GM23338 (cell line): ENCODE measurements around the gene KCNC2. TPM values are rescaled to one million over a fixed set of nuclear protein-coding genes. Genes with fewer than 3 reads are reported as not detected.

Experiments used
- ATAC-seq: fragments of 200-7000 bp; cut with Tn5 transposase; 3 replicates; pipeline ENCODE4 v1.9.1; 2020
- DNase-seq: peaks from one replicate; pipeline ENCODE4 v3.0.0-alpha.2; 2015; ENCODE audit warnings: low spot score
- H2AFZ ChIP-seq: fragments of 200-600 bp; sonication (generic); 2 replicates; pipeline ENCODE4 v1.8.0; 2016; ENCODE audit warnings: antibody characterized with exemption, mild to moderate bottlenecking, moderate library complexity
- H3F3A ChIP-seq: fragments of 200-600 bp; sonication (generic); replicated peaks from 2 replicates; pipeline ENCODE4 v1.8.0; 2017; ENCODE audit warnings: antibody characterized with exemption, mixed run types, low read depth
- H3K27ac ChIP-seq: fragments of 200-600 bp; sonication (generic); 2 replicates; pipeline ENCODE4 v1.6.1; 2016; ENCODE audit warnings: low read depth
- H3K27me3 ChIP-seq: fragments of 200-600 bp; sonication (generic); 2 replicates; pipeline ENCODE4 v1.8.0; 2016; ENCODE audit warnings: mild to moderate bottlenecking, mixed run types, moderate library complexity; ENCODE audit not compliant: insufficient read depth
- H3K36me3 ChIP-seq: fragments of 200-600 bp; sonication (generic); 2 replicates; pipeline ENCODE4 v1.8.0; 2016; ENCODE audit warnings: mild to moderate bottlenecking; ENCODE audit not compliant: insufficient read depth
- H3K4me1 ChIP-seq: fragments of 200-600 bp; sonication (generic); 2 replicates; pipeline ENCODE4 v1.8.0; 2016; ENCODE audit warnings: mild to moderate bottlenecking, moderate library complexity; ENCODE audit not compliant: insufficient read depth
- H3K4me2 ChIP-seq: fragments of 200-600 bp; sonication (generic); 2 replicates; pipeline ENCODE4 v1.7.1; 2017; ENCODE audit warnings: mixed run types
- H3K4me3 ChIP-seq: fragments of 200-600 bp; sonication (generic); 2 replicates; pipeline ENCODE4 v1.6.1; 2016; ENCODE audit warnings: mixed run types
- H3K79me2 ChIP-seq: fragments of 200-600 bp; sonication (generic); replicated peaks from 2 replicates; pipeline ENCODE4 v1.8.0; 2017; ENCODE audit warnings: mild to moderate bottlenecking; ENCODE audit not compliant: insufficient read depth
- H3K9me2 ChIP-seq: fragments of 200-600 bp; sonication (generic); 2 replicates; pipeline ENCODE4 v1.8.0; 2017; ENCODE audit not compliant: insufficient read depth
- H4K20me1 ChIP-seq: fragments of 200-600 bp; sonication (generic); replicated peaks from 2 replicates; pipeline ENCODE4 v1.8.0; 2017; ENCODE audit warnings: mild to moderate bottlenecking; ENCODE audit not compliant: insufficient read depth
- H3K27ac Mint-ChIP-seq: 2 replicates; pipeline ENCODE4 v1.8.0; 2020; ENCODE audit warnings: inconsistent platforms, mild to moderate bottlenecking, moderate library complexity, mixed read lengths
- H3K27me3 Mint-ChIP-seq: 3 replicates; pipeline ENCODE4 v1.8.0; 2022; ENCODE audit warnings: low read depth, mild to moderate bottlenecking, moderate library complexity, mixed read lengths, inconsistent platforms; ENCODE audit not compliant: insufficient read depth, poor library complexity
- H3K36me3 Mint-ChIP-seq: 3 replicates; pipeline ENCODE4 v1.8.0; 2021; ENCODE audit warnings: low read depth, mild to moderate bottlenecking, inconsistent platforms, moderate library complexity, mixed read lengths
- H3K4me1 Mint-ChIP-seq: 3 replicates; pipeline ENCODE4 v1.8.0; 2020; ENCODE audit warnings: mild to moderate bottlenecking, inconsistent platforms, mixed read lengths
- H3K4me3 Mint-ChIP-seq: 3 replicates; pipeline ENCODE4 v1.8.0; 2021; ENCODE audit warnings: moderate library complexity, mild to moderate bottlenecking, inconsistent platforms, mixed read lengths
- H3K9me3 Mint-ChIP-seq: 3 replicates; pipeline ENCODE4 v1.8.0; 2020; ENCODE audit warnings: moderate library complexity, mild to moderate bottlenecking, inconsistent platforms, mixed read lengths
- CREB1 ChIP-seq: fragments of 250-450 bp; sonication (Bioruptor Pico); IDR thresholded peaks from 2 replicates; pipeline ENCODE4 v1.5.0; 2020; ENCODE audit warnings: low read depth, mild to moderate bottlenecking, moderate library complexity
- CTCF ChIP-seq, 2 experiments: fragments of 200-600 bp in 1 of 2; sonication (generic) in 1 of 2; conservative IDR thresholded peaks; 2 replicates each; pipeline versions ENCODE4 v1.5.1 to v1.6.1; 2016 to 2017; ENCODE audit warnings: antibody characterized with exemption in 2 of 2, low read depth in 2 of 2, mild to moderate bottlenecking in 2 of 2, moderate library complexity in 1 of 2
- EZH2 ChIP-seq: fragments of 200-600 bp; sonication (generic); IDR thresholded peaks from one replicate; pipeline ENCODE4 v1.8.0; 2017; ENCODE audit warnings: antibody characterized with exemption, mild to moderate bottlenecking, low read depth; ENCODE audit not compliant: unreplicated experiment
- EZH2phosphoT487 ChIP-seq: fragments of 200-600 bp; sonication (generic); IDR thresholded peaks from one replicate; pipeline ENCODE4 v1.8.1; 2018; ENCODE audit warnings: antibody characterized with exemption; ENCODE audit not compliant: unreplicated experiment
- JUNB ChIP-seq: IDR thresholded peaks from one replicate; pipeline ENCODE4 v1.6.1; 2016; ENCODE audit warnings: antibody characterized with exemption; ENCODE audit not compliant: unreplicated experiment
- NANOG ChIP-seq: IDR thresholded peaks from 2 replicates; pipeline ENCODE4 v1.6.1; 2016; ENCODE audit warnings: antibody characterized with exemption, borderline replicate concordance
- POLR2AphosphoS5 ChIP-seq: IDR thresholded peaks from 2 replicates; pipeline ENCODE4 v1.6.1; 2016; ENCODE audit warnings: antibody characterized with exemption, low read depth
- STAT1 ChIP-seq: IDR thresholded peaks from one replicate; pipeline ENCODE4 v1.6.1; 2016; ENCODE audit warnings: antibody characterized with exemption; ENCODE audit not compliant: unreplicated experiment
- ZNF114 ChIP-seq: fragments of 250-450 bp; sonication (Bioruptor Pico); IDR thresholded peaks from 2 replicates; pipeline ENCODE4 v1.5.0; 2020; ENCODE audit warnings: mild to moderate bottlenecking, moderate library complexity
- ZNF331 ChIP-seq: fragments of 250-450 bp; sonication (Bioruptor Pico); IDR thresholded peaks from 2 replicates; pipeline ENCODE4 v1.5.0; 2020; ENCODE audit warnings: low read depth, mild to moderate bottlenecking, moderate library complexity
- ZNF462 ChIP-seq: fragments of 250-450 bp; sonication (Bioruptor Pico); IDR thresholded peaks from 2 replicates; pipeline ENCODE4 v1.5.0; 2020; ENCODE audit warnings: mild to moderate bottlenecking, moderate library complexity
- polyA plus RNA-seq: library from polyadenylated mRNA; unstranded; fragments of >200 nt; fragmentation: Nextera tagmentation; extraction: Ambion mirVana; gene quantifications from 2 replicates; pipeline ENCODE4 v1.2.1, GENCODE V29; 2016
- total RNA-seq: library from RNA; depleted of rRNA; stranded (reverse); fragments of >200 nt; shearing (Covaris generic); gene quantifications from 2 replicates; pipeline ENCODE4 v1.2.3, GENCODE V29; 2014
- TF ChIP-seq, protein P1 (sequence below): IDR thresholded peaks from 2 replicates; pipeline ENCODE4 v1.6.1; 2016; ENCODE audit warnings: antibody characterized with exemption
- TF ChIP-seq, protein P2 (sequence below): IDR thresholded peaks from one replicate; pipeline ENCODE4 v1.6.1; 2018; ENCODE audit warnings: antibody characterized with exemption; ENCODE audit not compliant: unreplicated experiment

The KCNC2 gene
- total and polyA plus RNA-seq, 2 experiments from 2014 or later: 0.10 TPM; not detected in 1

GRCh38 chr12:75007133-75007532 lies 202.5 kb downstream of the KCNC2 start:
- H3K4me1 ChIP-seq: no peaks in the 10 kb centered on the region
- Mint-ChIP-seq H3K4me1 (no peaks in the 10 kb centered on the region), H3K36me3 (no peaks in the 10 kb centered on the region), H3K27me3 (no peaks in the 10 kb centered on the region), H3K4me3 (no peak overlapping the region), H3K27ac (no peak overlapping the region), H3K9me3 (no peaks in the 10 kb centered on the region; the same call in 2 of the 3 replicates)
- no peaks in the 10 kb centered on the region for H3K79me2 ChIP-seq
- no peaks in the 10 kb centered on the region for H3F3A ChIP-seq
- ATAC-seq (no peak), DNase-seq (no peak)
- TF ChIP-seq ZNF114 (CRISPR knock-in tag) (no peak), EZH2phosphoT487 (no peak), STAT1 (no peak), NANOG (no peak), ZNF462 (CRISPR knock-in tag) (no peak), CTCF (conservative IDR thresholded peaks at IDR 0.05; ENCODE audit: low read depth in 2 of 2) (no peak), POLR2AphosphoS5 (no peak), JUNB (no peak), ZNF331 (CRISPR knock-in tag) (no peak), EZH2 (no peak), CREB1 (CRISPR knock-in tag) (no peak)
- TF ChIP-seq, protein P1, sequence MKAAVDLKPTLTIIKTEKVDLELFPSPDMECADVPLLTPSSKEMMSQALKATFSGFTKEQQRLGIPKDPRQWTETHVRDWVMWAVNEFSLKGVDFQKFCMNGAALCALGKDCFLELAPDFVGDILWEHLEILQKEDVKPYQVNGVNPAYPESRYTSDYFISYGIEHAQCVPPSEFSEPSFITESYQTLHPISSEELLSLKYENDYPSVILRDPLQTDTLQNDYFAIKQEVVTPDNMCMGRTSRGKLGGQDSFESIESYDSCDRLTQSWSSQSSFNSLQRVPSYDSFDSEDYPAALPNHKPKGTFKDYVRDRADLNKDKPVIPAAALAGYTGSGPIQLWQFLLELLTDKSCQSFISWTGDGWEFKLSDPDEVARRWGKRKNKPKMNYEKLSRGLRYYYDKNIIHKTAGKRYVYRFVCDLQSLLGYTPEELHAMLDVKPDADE: no peak
- TF ChIP-seq, protein P2, sequence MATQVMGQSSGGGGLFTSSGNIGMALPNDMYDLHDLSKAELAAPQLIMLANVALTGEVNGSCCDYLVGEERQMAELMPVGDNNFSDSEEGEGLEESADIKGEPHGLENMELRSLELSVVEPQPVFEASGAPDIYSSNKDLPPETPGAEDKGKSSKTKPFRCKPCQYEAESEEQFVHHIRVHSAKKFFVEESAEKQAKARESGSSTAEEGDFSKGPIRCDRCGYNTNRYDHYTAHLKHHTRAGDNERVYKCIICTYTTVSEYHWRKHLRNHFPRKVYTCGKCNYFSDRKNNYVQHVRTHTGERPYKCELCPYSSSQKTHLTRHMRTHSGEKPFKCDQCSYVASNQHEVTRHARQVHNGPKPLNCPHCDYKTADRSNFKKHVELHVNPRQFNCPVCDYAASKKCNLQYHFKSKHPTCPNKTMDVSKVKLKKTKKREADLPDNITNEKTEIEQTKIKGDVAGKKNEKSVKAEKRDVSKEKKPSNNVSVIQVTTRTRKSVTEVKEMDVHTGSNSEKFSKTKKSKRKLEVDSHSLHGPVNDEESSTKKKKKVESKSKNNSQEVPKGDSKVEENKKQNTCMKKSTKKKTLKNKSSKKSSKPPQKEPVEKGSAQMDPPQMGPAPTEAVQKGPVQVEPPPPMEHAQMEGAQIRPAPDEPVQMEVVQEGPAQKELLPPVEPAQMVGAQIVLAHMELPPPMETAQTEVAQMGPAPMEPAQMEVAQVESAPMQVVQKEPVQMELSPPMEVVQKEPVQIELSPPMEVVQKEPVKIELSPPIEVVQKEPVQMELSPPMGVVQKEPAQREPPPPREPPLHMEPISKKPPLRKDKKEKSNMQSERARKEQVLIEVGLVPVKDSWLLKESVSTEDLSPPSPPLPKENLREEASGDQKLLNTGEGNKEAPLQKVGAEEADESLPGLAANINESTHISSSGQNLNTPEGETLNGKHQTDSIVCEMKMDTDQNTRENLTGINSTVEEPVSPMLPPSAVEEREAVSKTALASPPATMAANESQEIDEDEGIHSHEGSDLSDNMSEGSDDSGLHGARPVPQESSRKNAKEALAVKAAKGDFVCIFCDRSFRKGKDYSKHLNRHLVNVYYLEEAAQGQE: no peak
- H2AFZ ChIP-seq: no peak overlapping the region
- no peaks in the 10 kb centered on the region for H3K9me2 ChIP-seq
- H3K27me3 ChIP-seq: no peaks in the 10 kb centered on the region
- H3K27ac ChIP-seq: no peak overlapping the region
- no peaks in the 10 kb centered on the region for H4K20me1 ChIP-seq
- H3K4me3 ChIP-seq: no peak overlapping the region
- H3K36me3 ChIP-seq: no peaks in the 10 kb centered on the region
- no peak overlapping the region for H3K4me2 ChIP-seq
